DND-41 (cell line): ENCODE data around the gene WAS.

Experiments used
- ATAC-seq: fragments of 200-7000 bp; cut with Tn5 transposase; 3 replicates; pipeline ENCODE4 v1.9.1; 2021; ENCODE audit warnings: low read depth; ENCODE audit not compliant: insufficient read depth
- DNase-seq: peaks from one replicate; pipeline ENCODE4 v3.0.0-alpha.2; 2020
- H2AFZ ChIP-seq: 2 replicates; pipeline ENCODE4 v1.6.0; 2012; ENCODE audit warnings: low read depth, low read length
- H3K27ac ChIP-seq: 2 replicates; pipeline ENCODE4 v1.5.1; 2012; ENCODE audit warnings: low read length, inconsistent platforms
- H3K27me3 ChIP-seq: fragments of 200-600 bp; sonication (generic); 2 replicates; pipeline ENCODE4 v1.6.0; 2012; ENCODE audit warnings: low read length, mild to moderate bottlenecking, inconsistent platforms; ENCODE audit not compliant: insufficient read depth, poor library complexity
- H3K36me3 ChIP-seq: 2 replicates; pipeline ENCODE4 v1.5.1; 2012; ENCODE audit warnings: low read length, inconsistent platforms; ENCODE audit not compliant: insufficient read depth
- H3K4me1 ChIP-seq: 2 replicates; pipeline ENCODE4 v1.5.1; 2012; ENCODE audit warnings: mild to moderate bottlenecking, low read length; ENCODE audit not compliant: insufficient read depth
- H3K4me2 ChIP-seq: 2 replicates; pipeline ENCODE4 v1.6.0; 2012; ENCODE audit warnings: mild to moderate bottlenecking, moderate library complexity, low read length, inconsistent platforms; ENCODE audit not compliant: insufficient read depth
- H3K4me3 ChIP-seq, 2 experiments: fragments of 200-600 bp in 1 of 2; shearing (Covaris generic) in 1 of 2; 2 replicates each; pipeline ENCODE4 v1.5.1; 2012 to 2016; ENCODE audit warnings: inconsistent platforms in 2 of 2, low read length in 2 of 2, mild to moderate bottlenecking in 2 of 2, low read depth in 1 of 2, moderate library complexity in 1 of 2
- H3K79me2 ChIP-seq: 2 replicates; pipeline ENCODE4 v1.6.0; 2012; ENCODE audit warnings: low read length, inconsistent platforms; ENCODE audit not compliant: insufficient read depth
- H3K9ac ChIP-seq: 2 replicates; pipeline ENCODE4 v1.6.0; 2012; ENCODE audit warnings: low read depth, mild to moderate bottlenecking, inconsistent platforms, low read length, moderate library complexity
- H3K9me3 ChIP-seq: 2 replicates; pipeline ENCODE4 v1.5.1; 2012; ENCODE audit warnings: low read length, moderate library complexity, mild to moderate bottlenecking, inconsistent platforms; ENCODE audit not compliant: insufficient read depth, severe bottlenecking
- H4K20me1 ChIP-seq: 2 replicates; pipeline ENCODE4 v1.6.0; 2012; ENCODE audit warnings: low read length; ENCODE audit not compliant: insufficient read depth
- CTCF ChIP-seq: IDR thresholded peaks from 2 replicates; pipeline ENCODE4 v1.5.1; 2012; ENCODE audit warnings: borderline replicate concordance, low read length, moderate library complexity, mild to moderate bottlenecking; ENCODE audit not compliant: poor library complexity, severe bottlenecking; ENCODE audit errors: extremely low read depth
- EZH2 ChIP-seq: IDR thresholded peaks from 3 replicates; pipeline ENCODE4 v1.6.1; 2012; ENCODE audit warnings: borderline replicate concordance, low read depth, mild to moderate bottlenecking, moderate library complexity, low read length, inconsistent platforms; ENCODE audit not compliant: severe bottlenecking

Gene WAS

GRCh38 chrX:48715876-48716502 is 32.4 kb downstream of the WAS start:
- ATAC-seq (peak; percentile 53; the same call in 1 of the 3 replicates), DNase-seq (no peak)
- peaks cover 9% of the 10 kb centered on the region; the same call in 1 of the 2 replicates for H3K4me1 ChIP-seq
- H3K36me3 ChIP-seq: no peaks in the 10 kb centered on the region
- no peaks in the 10 kb centered on the region for H3K27me3 ChIP-seq
- no peak overlapping the region for H2AFZ ChIP-seq
- no peaks in the 10 kb centered on the region for H3K9me3 ChIP-seq
- no peak overlapping the region for H3K9ac ChIP-seq
- H3K79me2 ChIP-seq: no peaks in the 10 kb centered on the region; the same call in 1 of the 2 replicates
- H4K20me1 ChIP-seq: no peaks in the 10 kb centered on the region
- H3K4me3 ChIP-seq: no peak overlapping the region
- H3K27ac ChIP-seq: no peak overlapping the region
- TF ChIP-seq EZH2: no peak
- no peak for TF ChIP-seq CTCF
- no peak overlapping the region for H3K4me2 ChIP-seq

- Histone ChIP-seq H3K4me1 (no peaks in the 10 kb centered on the region), H3K27me3 (no peaks in the 10 kb centered on the region), H3K36me3 (no peaks in the 10 kb centered on the region), H3K9ac (no peak overlapping the region), H3K79me2 (no peaks in the 10 kb centered on the region; the same call in 1 of the 2 replicates), H3K9me3 (no peaks in the 10 kb centered on the region), H2AFZ (no peak overlapping the region), H4K20me1 (no peaks in the 10 kb centered on the region), H3K27ac (no peak overlapping the region), H3K4me3 (no peak overlapping the region), H3K4me2 (no peak overlapping the region)
- DNase-seq (no peak), ATAC-seq (no peak)
- TF ChIP-seq CTCF (no peak), EZH2 (no peak)
Observed at GRCh38 chrX:48719958-48720357, 36.4 kb downstream of the WAS start.

DNA sequence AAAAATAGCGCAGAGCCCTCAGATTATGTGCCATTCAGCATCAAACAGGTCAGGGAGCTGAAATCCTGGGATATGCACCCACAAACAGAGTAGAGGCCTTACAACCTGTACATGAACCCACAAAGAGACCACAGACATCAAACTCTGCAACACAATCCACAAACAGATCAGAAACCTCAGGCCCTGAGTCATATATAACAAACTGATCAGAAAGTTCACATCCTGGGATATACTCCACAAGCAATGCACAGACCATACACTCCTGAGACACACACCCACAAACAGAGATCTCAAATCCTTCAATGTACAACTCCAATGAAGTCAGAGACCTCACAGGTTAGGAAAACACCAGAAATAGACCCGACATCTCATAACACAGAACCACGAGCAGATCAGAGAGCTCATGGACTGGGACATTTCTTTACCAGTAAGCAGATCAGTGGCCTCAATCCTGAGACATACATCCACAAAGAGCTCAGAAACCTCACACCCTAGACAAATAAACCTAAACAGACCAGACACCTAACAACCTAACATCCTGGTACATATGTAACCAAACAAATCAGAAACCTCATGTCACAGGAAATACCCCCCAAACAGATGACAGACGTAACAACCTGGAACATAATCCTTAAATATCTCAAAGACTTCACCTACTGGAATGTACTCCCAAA is 37.1 kb downstream of the WAS start:
- Histone ChIP-seq H2AFZ (no peak overlapping the region), H4K20me1 (no peaks in the 10 kb centered on the region), H3K9ac (no peak overlapping the region), H3K79me2 (no peaks in the 10 kb centered on the region; the same call in 1 of the 2 replicates), H3K4me2 (no peak overlapping the region), H3K9me3 (no peaks in the 10 kb centered on the region), H3K27ac (no peak overlapping the region), H3K27me3 (no peaks in the 10 kb centered on the region), H3K4me1 (no peaks in the 10 kb centered on the region), H3K4me3 (no peak overlapping the region), H3K36me3 (no peaks in the 10 kb centered on the region)
- DNase-seq (no peak), ATAC-seq (no peak; the same call in 2 of the 3 replicates)
- TF ChIP-seq EZH2: no peak
- TF ChIP-seq CTCF: no peak
